Muscle layer of duodenum (tissue), 2 donors: ENCODE measurements around the gene TIGD3.

Experiments
- H3K27ac ChIP-seq: one replicate; pipeline ENCODE4 v1.7.0; 2013; ENCODE audit warnings: mild to moderate bottlenecking, low read length
- H3K27me3 ChIP-seq: one replicate; pipeline ENCODE4 v1.7.0; 2013; ENCODE audit warnings: low read depth, mild to moderate bottlenecking, control low read depth, low read length
- H3K36me3 ChIP-seq, 2 donors: one replicate each; pipeline ENCODE4 v1.7.0; 2013; ENCODE audit warnings: low read length in 2 of 2, control low read depth in 1 of 2, mild to moderate bottlenecking in 1 of 2; ENCODE audit not compliant: insufficient read depth in 2 of 2, control insufficient read depth in 1 of 2
- H3K4me1 ChIP-seq, 2 donors: one replicate each; pipeline ENCODE4 v1.7.0; 2013; ENCODE audit warnings: low read length in 2 of 2, mild to moderate bottlenecking in 2 of 2, control low read depth in 1 of 2, moderate library complexity in 1 of 2; ENCODE audit not compliant: insufficient read depth in 2 of 2, control insufficient read depth in 1 of 2
- H3K4me3 ChIP-seq, 2 donors: one replicate each; pipeline ENCODE4 v1.7.0; 2013; ENCODE audit warnings: low read length in 2 of 2, low read depth in 1 of 2, mild to moderate bottlenecking in 1 of 2
- H3K9me3 ChIP-seq, 2 donors: one replicate each; pipeline ENCODE4 v1.7.0; 2013; ENCODE audit warnings: low read length in 2 of 2, control low read depth in 1 of 2, mild to moderate bottlenecking in 1 of 2; ENCODE audit not compliant: control insufficient read depth in 1 of 2
- donor health status: healthy.

Gene TIGD3

DNA sequence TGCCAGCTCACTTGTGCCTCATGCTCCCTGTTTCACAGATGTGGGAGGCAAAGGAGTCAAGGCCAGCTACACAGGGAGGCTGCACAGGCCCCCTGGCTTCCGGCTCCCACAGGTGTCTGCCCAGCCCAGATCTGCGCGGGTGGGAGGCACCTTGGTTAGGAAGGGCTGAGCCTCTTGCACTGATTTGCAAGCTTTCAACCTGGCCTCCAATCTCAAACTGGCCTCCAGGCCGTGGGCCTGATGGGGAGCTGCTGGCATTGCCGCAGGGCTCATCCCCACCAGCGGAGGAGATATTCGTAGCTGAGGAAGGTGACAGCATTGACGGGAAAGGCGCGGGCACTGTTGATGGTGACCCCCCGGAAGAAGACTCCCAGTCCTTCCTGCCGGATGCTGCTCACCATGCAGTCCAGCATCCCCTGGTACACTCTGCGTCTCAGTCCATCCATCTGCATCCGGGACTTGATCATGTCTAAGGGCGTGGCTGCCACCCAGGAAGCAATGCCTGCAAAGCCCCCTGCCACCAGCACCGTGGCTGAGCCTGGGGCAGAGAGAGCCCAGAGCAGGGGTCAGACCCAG is 21.7 kb downstream of the TIGD3 start:
- Histone ChIP-seq H3K4me1 (peaks cover 0 to 5% of the 10 kb centered on the region in 2 donors), H3K4me3 (no peak overlapping the region), H3K36me3 (no peaks in the 10 kb centered on the region), H3K9me3 (no peaks in the 10 kb centered on the region), H3K27me3 (no peaks in the 10 kb centered on the region), H3K27ac (no peak overlapping the region)

- peaks cover 0 to 3% of the 10 kb centered on the region in 2 donors for H3K36me3 ChIP-seq
- H3K27ac ChIP-seq, result no peak overlapping the region
- no peaks in the 10 kb centered on the region for H3K27me3 ChIP-seq
- no peak overlapping the region for H3K4me3 ChIP-seq
- H3K4me1 ChIP-seq, result peaks cover 0 to 5% of the 10 kb centered on the region in 2 donors
- no peaks in the 10 kb centered on the region for H3K9me3 ChIP-seq
Measured at GRCh38 chr11:65377036-65377435, 22.5 kb downstream of the TIGD3 start.

- peaks cover 0 to 6% of the 10 kb centered on the region in 2 donors for H3K36me3 ChIP-seq
- no peaks in the 10 kb centered on the region for H3K9me3 ChIP-seq
- no peak overlapping the region for H3K27ac ChIP-seq
- H3K27me3 ChIP-seq, result no peaks in the 10 kb centered on the region
- H3K4me1 ChIP-seq, result peaks cover 2 to 5% of the 10 kb centered on the region in 2 donors
- H3K4me3 ChIP-seq, result no peak overlapping the region
Measured at GRCh38 chr11:65377777-65378176, 23.2 kb downstream of the TIGD3 start.

DNA sequence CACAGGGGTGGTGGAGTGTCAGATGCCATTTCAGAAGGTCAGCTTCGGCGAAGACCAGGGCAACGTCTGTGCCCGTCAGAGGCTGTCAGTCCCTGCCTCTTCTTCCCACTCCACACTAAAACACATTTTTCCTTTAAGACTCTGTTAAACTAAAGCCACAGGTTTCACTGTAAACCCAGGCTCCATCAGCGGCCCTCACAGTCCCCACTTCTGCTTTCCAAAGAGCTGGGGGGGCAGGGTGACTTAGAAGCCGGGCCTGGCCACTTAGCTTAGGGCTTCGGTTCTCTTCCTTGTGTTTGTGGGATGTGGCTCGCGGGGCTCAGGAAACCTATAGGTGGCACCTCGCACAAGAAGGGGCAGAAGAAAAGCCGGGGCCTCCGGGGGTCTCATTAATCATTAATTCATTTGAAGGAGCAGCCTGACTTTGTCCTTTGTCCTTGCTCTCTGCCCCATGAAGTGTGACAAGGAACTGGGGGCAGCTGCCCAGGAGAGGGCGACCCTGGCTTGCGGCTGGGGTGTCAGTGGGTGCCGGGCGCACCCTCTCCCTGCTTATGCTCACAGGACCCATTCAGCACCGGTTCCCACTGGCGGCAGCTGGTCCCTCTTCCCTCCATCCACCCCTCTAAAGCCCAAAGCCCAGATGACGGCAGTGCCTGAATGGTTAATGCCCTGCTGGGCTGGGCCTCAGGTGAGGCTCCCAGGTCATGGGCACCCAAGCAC is 23.8 kb downstream of the TIGD3 start:
- no peaks in the 10 kb centered on the region for H3K9me3 ChIP-seq
- H3K4me1 ChIP-seq, result peaks cover 7 to 11% of the 10 kb centered on the region in 2 donors
- no peak overlapping the region for H3K27ac ChIP-seq
- peaks cover 0 to 7% of the 10 kb centered on the region in 2 donors for H3K36me3 ChIP-seq
- no peaks in the 10 kb centered on the region for H3K27me3 ChIP-seq
- H3K4me3 ChIP-seq, result no peak overlapping the region

DNA sequence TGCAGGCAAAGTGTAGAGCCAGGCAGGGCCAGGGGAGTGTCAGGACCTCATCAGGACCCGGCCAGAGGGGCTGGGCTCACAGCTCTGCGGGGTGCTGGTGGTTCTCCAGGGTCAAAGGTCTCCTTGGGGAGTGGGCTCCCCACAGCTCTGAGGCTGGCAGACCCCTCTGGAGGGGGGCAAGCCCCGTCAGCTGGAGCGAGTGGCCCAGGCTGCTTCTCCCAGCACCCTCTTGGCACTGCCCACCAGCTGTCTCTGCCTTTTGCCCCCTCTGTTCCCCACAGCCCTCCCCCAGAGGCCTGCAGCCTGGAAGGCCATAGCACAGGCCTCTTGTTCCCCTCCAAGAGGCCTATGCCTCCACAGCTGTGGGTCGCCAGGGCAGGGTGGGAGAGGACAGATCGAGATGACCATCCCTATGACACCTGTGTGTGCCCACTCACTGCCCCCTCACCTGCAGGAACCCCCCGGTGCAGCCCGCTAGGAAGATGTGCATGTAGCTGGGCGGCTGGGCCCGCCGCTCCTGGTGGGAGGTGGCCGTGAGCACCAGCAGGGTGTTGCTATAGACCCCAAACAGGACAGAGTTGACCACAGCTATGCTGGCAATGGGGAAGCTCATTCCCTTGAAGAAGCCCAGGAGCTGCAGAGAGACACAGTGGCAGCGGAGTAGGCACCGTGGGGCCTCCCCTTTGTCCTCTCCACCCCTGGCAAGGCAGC is 24.5 kb downstream of the TIGD3 start:
- no peak overlapping the region for H3K4me3 ChIP-seq
- no peak overlapping the region for H3K27ac ChIP-seq
- no peaks in the 10 kb centered on the region for H3K27me3 ChIP-seq
- peaks cover 11 to 12% of the 10 kb centered on the region in 2 donors for H3K4me1 ChIP-seq
- H3K9me3 ChIP-seq, result no peaks in the 10 kb centered on the region
- peaks cover 0 to 7% of the 10 kb centered on the region in 2 donors for H3K36me3 ChIP-seq

DNA sequence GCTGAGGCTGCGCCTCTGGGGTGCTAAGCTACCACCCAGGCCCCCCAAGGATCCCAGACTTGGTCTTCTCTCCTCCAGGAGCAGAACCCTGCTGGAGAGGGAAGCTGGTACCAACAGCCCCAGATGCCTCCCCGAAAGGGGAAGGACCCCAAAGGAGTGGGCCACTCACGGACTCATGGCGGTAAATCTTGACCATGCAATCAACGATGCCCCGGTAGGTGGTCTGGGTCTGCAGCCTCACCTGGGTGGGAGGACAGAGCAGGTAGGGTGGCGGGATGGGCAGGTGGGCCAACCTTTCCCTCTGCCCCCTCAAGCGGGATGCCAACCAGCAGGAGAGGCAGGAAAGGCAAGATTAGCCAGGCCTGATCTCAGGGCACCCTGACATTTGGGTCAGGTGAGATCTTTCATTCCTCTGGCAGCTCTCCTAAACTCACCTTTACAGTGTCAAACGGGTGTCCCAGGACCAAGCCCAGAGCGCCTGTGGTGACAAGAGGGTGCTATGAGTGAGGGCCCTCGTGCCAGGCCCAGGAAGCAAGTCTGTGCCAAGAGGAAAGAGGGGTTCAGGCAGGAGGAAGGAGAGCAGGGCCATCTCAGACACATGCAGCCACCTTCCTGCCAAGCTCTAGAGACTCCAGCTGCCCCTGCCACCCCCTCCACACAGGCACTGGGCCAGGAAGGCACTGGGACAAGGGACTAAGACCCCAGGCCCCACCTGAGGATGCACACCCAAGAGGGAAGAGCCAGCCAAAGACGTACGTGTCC is 25.3 kb downstream of the TIGD3 start:
- H3K4me3 ChIP-seq, result no peak overlapping the region
- H3K27ac ChIP-seq, result no peak overlapping the region

GRCh38 chr11:65380460-65381119 is 26.0 kb downstream of the TIGD3 start:
- H3K9me3 ChIP-seq, result no peaks in the 10 kb centered on the region
- no peak overlapping the region for H3K4me3 ChIP-seq
- H3K27me3 ChIP-seq, result no peaks in the 10 kb centered on the region
- peaks cover 12 to 15% of the 10 kb centered on the region in 2 donors for H3K4me1 ChIP-seq
- H3K36me3 ChIP-seq, result peaks cover 0 to 7% of the 10 kb centered on the region in 2 donors
- no peak overlapping the region for H3K27ac ChIP-seq

More for the DNA sequence above, 25.3 kb downstream of the TIGD3 start:
- Histone ChIP-seq H3K4me1 (peaks cover 12 to 15% of the 10 kb centered on the region in 2 donors), H3K36me3 (peaks cover 0 to 7% of the 10 kb centered on the region in 2 donors), H3K9me3 (no peaks in the 10 kb centered on the region), H3K27me3 (no peaks in the 10 kb centered on the region)

- Histone ChIP-seq H3K9me3 (no peaks in the 10 kb centered on the region), H3K4me1 (peaks cover 12 to 15% of the 10 kb centered on the region in 2 donors), H3K36me3 (peaks cover 0 to 7% of the 10 kb centered on the region in 2 donors), H3K27me3 (no peaks in the 10 kb centered on the region), H3K27ac (peak overlapping the region; percentile 99), H3K4me3 (peak overlapping the region; percentile 65 to 70)
Measured at GRCh38 chr11:65381716-65382032, 27.1 kb downstream of the TIGD3 start.

GRCh38 chr11:65382033-65382803 is 27.7 kb downstream of the TIGD3 start, which contains the start of gene SLC25A45:
Gene SLC25A45, minus strand, starts transcription at chr11:65382646. Its CDS starts 695 bp downstream, at chr11:65381951.
- peaks cover 0 to 7% of the 10 kb centered on the region in 2 donors for H3K36me3 ChIP-seq
- peaks cover 12 to 15% of the 10 kb centered on the region in 2 donors for H3K4me1 ChIP-seq
- H3K27ac ChIP-seq, result peak within 1 kb of the TSS; percentile 99
- H3K9me3 ChIP-seq, result no peaks in the 10 kb centered on the region
- no peaks in the 10 kb centered on the region for H3K27me3 ChIP-seq
- peak within 1 kb of the TSS; percentile 65 to 70 for H3K4me3 ChIP-seq

- Histone ChIP-seq H3K36me3 (peaks cover 0 to 7% of the 10 kb centered on the region in 2 donors), H3K27me3 (no peaks in the 10 kb centered on the region), H3K4me1 (peaks cover 15% of the 10 kb centered on the region in 2 donors), H3K4me3 (peak overlapping the region; percentile 65 to 70), H3K27ac (peak overlapping the region; percentile 99), H3K9me3 (no peaks in the 10 kb centered on the region)
Measured at GRCh38 chr11:65382804-65383368, 28.3 kb downstream of the TIGD3 start.
